T-helper 1 cell (primary cell): Measurements from ENCODE around the gene SEC14L5.
"Not testable (repeated sequence)": the region's sequence is repeated elsewhere in the genome, so short reads cannot be mapped to it uniquely, and the experiment has no call there.

Experiments
- DNase-seq, 5 donors: peaks; one replicate each; pipeline ENCODE4 v3.0.0-alpha.2; 2012 to 2020

Gene SEC14L5

DNA sequence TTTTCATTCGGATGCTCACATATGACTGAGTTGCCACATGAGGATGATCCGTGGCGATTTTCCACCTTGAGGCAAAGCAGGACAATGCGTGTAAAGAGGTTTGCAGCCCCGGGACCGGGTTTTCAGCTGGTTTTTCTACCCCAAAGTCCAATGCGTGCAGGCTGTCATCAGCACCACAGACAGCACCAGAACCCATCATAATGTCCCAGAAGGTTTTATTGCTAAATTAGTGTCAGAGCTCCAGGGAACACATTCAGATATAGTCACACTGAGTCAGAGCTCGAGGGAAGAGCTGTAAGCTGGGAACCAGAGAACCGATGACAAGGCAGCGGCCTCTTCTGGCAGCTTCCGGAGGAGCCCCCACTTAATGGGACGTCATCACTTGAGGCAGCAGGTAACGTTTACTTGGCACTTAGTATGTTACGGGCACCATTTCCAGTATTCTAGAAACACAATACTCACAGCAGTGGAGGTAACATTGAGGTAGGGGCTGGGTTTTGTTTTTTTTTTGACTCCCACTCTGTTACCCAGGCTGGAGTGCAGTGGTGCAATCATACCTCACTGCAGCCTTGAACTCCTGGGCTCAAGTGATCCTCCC is 84.5 kb downstream of the SEC14L5 start:
- no peak for DNase-seq

DNA sequence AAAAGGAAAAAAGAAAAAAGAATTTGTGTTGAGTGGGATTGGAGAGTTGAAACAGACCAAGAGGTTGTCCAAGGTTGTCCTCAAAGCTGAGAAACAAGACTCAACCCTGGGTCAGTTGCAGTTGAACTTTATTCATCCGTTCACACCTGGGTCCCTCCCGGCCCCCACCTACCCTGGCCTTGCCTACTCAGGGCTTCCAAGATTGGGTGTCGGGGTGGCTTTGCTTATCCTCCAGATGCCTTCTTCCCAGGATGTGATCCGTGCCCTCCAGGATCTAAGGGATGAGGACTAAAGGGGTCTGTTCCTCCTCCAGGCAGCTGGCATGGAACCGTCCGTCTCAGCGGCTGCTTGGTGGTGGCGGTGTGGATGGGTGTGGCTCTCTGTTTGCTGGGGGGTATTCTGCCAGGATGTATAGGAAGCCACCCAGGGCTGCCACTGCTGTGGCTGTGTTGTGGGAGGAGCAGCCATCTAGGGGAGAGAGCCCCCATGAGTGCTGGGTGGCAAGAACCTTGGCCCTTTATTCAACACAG is 85.9 kb downstream of the SEC14L5 start:
- no peak for DNase-seq

DNA sequence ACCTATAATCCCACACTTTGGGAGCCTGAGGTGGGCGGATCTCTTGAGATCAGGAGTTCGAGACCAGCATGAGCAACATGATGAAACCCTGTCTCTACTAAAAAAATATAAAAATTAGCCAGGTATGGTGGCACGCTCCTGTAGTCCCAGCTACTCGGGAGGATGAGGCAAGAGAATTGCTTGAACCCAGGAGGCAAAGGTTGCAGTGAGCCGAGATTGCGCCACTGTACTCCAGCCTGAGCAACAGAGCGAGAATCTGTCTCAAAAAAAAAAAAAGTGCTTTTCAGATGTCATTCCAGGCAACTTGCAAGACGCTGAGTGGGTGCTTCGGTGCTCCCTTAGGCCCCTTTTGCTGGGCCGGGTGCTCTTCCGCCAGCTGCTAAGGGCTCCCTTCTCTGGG is 86.5 kb downstream of the SEC14L5 start:
- DNase-seq: not testable (repeated sequence)

DNA sequence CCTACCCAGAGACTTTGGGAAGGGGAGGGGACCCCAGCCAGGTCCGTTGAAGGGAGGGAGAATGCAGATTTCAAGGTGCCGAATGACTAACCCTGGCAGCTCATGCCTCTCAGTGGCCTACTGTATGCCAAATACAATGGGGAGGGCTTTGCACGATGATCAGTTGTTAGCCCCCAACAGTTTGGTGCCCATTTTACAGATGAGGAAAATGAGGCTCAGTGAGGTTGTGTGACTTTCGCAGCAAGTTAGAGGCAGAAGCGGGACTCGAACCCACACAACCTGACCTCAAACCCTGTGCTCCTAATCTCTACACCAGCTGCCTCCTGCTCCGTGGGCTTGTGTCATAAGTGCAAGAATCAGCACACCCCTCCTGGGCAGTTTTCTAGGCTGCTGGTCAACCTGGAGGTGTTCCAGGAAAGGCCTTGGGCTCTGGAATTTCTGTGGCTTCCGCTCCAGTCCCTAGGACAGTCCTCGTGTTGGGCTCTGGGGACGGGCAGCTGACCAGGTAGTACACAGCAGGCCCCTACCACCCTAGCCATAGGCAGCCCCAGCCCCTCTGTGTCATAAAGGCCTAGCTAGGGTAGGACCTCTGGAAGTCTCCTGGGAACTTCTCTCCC is 87.5 kb downstream of the SEC14L5 start:
- DNase-seq: no peak

DNA sequence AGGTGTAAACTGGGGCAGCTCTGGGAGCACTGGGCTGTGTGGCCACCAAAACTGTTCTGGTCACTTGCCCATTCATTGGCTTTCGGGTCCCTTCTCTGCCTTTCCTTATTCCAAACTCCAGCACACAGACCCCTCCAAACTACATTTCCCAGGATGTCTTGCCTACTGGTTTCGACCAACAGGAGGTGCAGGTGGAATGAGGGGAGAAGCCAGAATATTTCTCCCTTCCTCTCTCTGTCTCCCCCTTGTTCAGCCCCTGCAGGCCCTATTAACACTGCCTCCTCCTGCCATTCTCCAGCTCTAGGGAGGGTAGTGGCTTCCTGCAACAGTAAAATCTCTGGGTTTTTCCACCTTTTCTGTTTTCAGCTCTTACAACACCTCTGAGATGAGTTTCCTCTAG is 88.8 kb downstream of the SEC14L5 start:
- no peak for DNase-seq

DNA sequence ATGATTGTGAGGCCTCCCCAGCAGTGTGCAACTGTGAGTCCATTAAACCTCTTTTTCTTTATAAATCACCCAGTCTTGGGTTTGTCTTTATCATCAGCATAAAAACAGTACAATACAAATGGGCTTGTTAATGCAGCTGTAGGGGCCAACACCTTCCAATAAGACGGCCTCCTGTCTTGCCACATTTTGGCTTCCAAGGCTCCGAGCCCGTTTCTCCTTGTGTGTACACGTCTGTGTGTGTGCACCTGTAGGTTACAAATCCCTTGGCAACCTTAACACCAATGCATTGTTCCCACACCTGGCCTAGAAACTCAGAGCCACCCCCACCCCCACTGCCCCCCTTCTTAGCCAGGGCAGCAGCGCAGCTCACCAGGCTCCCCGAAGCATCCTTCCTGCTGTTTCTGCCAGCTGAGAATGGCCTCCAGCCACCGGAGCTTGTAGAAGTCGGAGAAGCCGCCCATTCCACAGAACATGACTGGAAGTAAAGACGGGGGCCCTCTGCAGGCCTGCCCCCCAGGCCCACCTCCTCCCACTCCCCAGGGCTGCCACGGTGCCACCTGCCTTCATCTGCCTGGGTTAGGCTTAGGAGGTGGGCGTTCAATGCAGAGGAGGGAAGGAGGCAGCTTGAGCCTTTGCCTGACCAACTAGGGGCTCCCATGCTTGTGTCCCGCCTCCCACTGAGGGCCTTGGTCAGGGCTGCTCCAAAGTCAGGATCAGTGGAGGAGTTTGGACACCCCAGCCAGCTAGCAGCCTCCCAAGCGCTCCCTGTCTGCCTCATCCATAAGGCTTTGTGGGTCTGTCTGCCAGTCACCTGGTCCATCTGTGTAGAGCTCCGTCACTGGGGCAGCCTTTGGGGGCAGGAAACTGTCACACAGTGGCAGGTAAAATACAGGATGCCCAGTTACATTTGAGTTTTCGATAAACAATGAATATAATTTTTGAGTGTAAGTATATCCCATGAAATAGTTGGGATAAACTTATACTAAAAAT is 97.0 kb downstream of the SEC14L5 start:
- no peak for DNase-seq

DNA sequence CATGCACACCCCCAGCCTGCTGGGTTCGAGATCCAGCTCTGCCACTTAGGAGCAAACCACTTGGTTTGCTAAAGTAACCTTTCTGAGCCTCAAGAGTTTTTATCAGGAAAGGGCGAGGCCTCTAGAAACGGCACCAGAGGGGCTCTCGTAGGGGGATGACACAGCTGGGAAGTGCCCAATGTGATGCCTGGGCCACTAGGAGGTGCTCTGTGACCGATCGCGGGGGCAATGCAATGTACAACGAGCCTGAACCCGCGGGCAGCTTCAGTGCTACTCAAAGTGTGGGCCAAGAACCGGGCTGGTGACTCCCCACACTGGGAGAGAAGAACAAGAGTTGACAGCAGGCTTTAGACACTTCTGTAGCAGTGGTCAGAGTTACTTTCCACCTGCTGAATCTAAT is 98.2 kb downstream of the SEC14L5 start:
- DNase-seq: peak in 2 of 5 donors; percentile 11 to 39

DNA sequence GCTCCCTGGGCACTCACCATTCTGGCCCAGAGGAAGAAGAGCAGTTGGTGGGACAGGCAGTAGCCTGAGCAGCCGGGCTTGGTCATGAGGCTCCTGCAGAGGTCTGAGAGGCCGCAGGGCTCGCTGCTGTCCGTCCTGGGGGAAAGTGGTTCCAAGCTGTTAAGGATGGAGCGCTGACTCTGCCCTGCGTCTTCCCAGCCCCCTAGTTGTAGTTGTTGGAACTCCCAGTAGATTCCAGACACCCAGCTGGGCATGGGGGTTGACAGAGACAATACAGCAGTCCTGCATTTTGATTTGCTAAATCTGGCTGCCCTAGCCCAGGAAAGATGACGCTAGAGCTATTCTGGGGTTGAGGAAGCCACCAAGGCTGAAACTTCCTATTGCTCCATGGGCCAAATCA is 100.3 kb downstream of the SEC14L5 start:
- DNase-seq: no peak

DNA sequence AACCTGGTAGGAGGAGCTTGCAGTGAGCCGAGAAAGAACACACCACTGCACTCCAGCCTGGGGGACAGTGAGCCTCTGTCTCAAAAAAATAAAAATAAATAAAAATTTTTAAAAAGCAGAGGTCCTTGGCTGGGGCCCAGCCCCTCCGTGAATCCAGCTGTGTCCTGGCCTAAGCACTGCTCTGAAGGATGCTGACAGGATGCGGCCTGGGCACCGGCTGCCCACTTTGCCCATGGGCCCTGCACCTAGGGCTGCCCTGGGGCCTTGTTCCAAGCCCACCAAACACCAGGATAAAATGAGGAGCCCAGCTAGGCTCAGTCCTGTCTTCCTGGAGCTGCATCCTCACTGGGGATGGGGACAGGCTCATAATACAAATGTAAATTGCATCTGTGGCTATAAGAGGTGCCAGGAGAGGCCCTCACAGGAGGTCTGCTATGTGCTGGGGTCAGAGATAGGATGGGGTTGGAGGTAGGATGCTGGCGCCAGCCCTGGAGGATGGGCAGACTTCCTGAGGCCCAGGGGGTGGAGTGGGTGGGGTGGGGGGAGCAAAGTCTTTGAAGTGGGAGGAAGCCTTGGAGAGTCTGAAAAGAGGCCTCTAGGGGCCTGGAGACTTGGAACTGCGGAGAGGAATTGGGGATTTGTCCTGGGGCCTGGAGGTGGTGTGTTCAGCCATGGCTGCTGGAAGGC is 101.4 kb downstream of the SEC14L5 start:
- DNase-seq: no peak

DNA sequence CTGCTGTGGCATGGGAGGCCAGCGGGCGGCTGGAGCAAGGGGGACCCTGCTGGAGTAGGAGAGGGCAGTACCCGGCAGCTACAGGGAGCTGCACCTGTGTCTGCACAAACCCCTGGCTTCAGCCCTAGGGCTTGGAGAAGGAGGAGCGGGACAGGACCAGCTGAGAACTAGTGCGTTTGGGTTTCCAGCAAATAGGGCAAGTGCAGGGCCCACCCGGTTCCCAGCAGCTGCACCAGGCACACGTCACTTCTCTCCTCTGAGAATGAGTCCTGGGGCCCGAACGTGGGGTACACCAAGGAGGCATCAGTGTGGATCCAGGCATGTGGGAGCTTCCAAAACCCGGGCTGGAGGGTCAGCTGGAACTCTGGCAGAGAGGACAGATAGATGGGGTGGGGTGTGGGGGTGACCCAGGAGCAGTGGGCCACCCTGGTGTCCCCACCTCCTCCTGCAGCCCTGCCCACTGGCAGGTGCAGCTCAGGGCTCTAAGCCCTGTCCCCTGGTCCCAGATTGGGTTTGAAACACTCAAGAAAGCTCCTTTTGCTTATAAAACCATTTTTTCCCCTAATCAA is 102.0 kb downstream of the SEC14L5 start:
- DNase-seq: no peak

DNA sequence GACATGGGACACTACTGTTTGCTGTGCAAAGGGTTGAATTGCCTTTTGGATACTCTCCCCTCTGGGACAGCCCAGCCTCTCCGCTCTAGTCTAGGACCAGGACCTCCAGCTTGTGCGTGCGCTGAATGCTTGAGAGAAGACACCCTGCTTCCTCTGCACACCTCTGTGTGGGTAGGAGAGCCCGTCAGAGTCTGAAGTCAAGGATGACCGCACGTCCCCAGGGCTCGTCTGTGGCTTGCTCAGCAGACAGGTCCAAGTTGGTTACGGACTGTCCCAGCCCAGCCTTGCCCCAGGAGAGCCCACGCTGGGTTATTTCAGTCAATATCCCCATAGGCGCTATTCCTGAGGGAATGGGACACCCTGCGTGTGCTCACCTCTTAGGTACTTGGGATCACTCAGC is 103.9 kb downstream of the SEC14L5 start:
- no peak for DNase-seq

DNA sequence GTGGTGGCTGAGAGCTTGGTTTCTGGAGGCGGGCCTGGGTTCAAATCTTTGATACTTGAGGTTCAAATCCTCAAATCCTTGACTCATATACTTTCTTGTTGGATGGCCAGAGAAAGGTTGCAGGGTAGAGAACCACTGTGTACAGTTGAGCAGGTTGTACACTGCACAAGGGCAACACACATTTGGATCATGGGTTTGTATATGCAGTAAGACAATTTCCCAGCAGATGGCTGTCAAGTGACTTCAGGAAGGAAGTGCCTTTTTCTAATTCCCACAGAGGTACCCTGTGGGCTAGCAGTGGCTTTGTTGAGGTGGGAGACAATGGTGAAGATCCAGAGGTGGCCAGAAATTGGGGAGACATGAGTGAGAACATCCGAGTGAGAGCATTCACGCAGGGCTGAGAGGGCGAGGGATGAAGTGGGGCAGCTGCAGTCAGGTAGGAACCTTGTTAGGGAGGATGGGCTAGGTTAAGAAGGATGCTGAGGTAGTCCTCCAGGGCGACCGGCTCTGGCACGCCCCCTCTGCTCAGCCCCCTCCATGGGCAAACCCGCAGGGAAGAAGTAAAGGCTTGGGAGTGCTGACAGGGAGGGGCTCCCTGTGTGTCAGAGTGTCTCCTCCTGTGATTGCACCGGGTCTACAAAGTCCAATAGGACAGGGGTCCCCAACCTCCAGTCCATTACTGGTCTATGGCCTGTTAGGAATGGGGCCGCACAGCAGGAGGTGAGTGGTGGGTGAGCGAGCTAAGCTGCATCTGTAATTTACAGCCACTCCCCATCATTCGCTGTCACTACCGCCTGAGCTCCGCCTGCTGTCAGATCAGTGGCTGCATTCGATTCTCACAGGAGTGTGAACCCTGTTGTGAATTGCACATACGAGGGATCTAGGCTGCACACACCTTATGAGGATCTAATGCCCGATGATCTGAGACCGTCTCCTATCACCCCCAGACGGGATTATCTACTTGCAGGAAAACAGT is 104.9 kb downstream of the SEC14L5 start:
- DNase-seq: no peak

DNA sequence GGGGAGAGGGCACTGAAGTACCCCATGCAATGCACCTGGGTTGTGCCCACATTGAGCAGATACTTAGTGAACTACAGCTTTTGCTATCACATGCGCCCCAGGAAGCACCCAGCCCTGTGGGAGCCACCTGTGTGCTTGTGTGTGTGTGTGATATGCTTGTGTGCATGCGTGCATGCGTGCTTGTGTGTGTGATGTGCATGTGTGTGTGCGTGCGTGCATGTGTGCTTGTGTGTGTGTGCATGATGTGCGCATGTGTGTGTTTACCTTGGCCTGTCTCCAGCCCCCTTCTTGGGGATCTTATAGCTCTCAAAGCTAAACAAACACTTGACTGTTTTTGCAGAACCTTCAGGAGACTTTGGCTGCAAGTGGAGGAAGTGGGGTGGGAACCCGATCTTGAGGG is 106.8 kb downstream of the SEC14L5 start:
- no peak for DNase-seq

DNA sequence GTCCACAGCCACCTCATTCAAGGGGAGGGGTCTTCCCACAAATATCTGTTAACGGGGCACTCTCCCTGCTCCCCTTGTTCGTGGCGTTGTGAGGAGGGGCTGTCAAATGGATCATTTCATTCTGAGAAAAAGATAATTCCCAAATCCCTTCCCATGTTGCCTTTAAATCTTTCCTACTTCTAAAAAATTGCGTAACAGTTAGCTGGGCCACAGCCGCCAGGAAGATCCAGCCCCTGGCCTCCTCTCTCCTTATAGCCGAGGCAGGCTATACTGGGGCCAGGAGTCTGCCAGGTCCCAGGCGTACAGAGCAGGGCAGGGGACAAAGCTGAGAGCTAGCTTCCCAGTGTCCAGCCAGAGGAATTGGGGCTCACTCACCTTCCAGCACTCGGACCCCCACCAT is 107.2 kb downstream of the SEC14L5 start:
- DNase-seq: no peak

DNA sequence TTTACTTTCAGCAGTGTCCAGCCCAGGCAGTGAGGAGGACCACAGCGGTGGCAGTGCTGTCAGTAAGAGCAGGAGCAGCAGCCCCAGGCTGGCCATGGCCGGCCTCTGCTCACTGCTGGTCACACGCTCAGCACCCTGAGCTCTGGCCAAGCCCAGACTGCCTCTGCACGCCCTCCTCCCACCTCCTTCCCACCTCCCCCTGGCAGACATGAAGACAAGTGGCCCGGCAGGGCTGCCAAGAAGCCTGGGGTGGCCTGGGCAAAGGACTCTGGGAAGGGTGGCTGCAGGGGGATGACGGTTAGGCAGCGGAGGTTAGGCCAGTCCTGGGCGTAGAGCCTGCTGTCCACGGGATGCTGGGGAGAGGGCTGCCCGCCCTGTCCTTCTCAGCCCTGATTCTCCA is 107.7 kb downstream of the SEC14L5 start, which contains the start of gene C16orf89:
C16orf89 (minus strand) TSS at position 144 of the 400 bp plus-strand sequence; CDS start at position 96, 48 bp downstream.
- DNase-seq: no peak

DNA sequence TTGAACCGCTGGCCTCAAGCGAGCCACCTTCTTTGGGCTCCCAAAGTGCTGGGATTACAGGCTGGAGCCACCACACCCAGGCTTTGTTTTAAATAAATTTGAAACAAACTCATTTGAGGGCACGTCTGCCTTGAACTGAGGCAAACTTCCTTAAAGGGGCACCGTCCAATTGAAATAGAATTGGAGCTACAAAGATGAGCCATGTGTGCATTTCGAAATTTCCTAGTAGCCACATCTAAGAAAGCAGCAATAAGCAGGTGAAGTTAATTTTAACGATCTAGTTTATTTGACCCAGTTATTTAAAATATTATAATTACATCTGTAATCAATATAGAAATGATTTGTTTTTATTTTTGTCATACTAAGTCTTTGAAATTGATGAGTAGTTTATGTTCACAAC is 108.4 kb downstream of the SEC14L5 start:
- no peak for DNase-seq
